UCSD-AML1 (cell line): ENCODE measurements around the gene UBE2E2.

Source experiments
- DNase-seq: peaks from one replicate; lab custom pipeline; 2025; ENCODE audit not compliant: unreplicated experiment; lab: John Stamatoyannopoulos, UW

The UBE2E2 gene

DNA sequence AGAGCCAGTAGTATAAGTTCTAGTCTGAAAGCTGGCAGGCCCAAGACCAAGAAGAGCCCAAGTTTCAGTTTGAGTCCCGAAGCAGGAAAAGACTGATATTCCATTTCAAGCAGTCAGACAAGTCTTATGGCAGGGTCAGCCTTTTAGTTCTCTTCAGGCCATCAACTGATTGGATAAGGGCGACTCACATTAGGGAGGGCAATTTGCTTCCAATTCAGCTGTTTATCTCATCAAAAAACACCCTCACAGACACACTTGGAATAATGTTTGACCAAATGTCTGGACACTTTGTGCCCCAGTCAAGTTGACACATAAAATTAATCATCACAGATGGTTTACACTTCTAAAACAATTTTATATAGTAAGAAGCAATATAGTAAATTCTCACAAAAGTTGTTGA lies 69.7 kb downstream of the UBE2E2 start:
- no peak for DNase-seq

DNA sequence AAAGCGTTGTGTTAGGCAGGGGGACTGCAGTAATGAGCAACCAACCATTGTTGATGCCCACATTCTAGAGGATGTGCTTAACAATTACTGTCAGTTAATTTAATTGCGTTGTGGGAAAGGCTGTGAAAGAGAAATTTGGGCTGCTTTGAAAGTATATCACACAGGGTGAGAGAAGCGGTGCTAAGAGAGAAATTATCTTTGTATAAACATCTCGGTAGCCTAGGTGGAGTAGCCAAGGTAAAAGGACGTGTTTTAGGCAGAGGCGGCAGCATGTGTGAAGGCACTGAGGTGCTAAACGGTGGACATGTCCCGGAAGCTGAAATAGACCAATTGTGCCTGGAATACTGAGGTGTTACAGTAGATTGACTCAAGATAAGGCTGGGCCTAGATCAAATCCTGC lies 71.9 kb downstream of the UBE2E2 start:
- no peak for DNase-seq

DNA sequence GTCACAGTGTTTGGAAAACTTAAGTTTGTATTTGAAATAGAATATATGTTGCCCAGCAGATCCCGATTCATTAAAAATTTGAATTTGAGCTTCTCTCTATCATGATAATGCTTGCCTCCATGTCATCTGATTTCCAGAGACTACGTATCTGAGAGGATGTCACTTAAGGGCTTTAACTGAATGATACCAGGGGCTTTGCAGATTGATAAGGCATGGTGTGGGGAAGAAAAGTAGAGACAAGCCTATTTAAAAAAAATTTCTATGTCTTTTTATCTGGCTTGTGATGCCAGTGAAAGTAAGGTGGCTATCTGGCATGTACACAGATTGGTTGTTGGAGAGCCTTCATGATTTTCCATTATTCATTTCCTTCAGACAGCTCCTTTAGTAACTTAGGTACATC lies 72.7 kb downstream of the UBE2E2 start:
- no peak for DNase-seq

DNA sequence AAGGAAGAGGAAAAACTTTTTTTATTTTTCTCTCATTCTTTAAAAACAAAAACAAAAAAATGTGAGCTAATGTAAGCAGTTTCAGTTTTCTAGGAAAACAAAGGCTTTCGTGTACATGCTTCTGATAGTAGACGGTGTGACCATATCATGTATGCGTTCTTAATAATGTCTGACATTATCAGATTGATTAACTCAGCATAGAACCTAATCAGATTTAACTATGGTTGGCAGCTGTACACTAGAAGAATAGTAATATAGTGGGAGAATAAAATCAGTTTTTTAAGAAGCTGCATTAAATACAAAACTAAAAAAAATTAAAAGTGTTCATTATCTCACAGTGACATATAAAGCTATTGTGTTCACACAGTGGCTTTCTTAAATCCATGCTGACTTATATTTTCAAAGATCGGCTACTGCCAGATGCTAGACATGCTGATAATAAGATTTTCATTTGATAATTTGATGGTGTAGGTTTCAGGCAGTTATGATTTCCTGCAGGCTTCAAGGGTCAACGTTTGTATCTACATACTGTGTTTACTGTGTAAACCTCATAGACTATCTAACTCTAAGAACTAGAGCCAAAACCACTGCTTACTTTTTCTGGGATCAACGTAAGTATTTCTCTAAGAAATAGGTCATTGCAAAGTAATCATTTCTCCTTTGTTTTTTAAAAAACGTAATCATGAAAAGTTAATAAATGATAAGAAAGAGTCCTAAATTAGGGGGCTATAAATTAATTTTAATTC lies 74.0 kb downstream of the UBE2E2 start:
- DNase-seq = no peak

DNA sequence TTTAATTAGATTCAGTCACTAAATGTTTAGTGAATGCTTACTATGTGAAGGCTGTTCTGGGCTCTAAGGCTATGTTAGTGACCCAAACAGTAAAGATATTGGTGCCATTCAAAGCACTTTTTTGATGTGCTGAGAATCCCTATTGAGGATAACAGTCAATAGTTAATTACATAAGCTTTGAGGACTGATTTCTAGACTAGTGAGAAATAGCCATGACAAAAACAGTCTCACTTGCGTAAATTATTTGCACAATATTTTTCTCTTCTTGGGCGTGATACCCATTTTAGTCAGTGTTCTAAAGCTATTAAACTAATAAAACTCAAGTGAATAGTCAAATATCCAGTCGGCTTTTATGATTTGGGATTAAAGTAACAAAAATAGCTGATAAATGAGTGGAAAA lies 74.6 kb downstream of the UBE2E2 start:
- no peak for DNase-seq

DNA sequence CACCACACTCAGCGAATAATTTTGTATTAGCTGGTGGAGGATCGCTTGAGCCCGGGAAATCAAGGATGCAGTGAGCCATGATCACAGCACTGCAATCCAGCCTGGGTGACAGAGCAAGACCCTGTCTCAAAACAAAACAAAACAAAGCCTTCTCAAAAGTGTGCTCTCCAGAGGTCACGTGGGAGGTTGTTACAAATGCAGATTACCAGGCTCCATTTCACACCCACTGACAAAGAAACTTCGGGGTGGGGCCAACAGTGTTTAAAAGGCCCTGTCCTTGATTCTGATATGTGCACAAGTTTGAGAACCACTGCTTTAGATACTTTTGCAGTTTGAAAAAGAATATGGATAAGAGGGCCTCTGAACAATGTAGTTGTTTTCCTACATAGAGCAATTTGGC lies 80.5 kb downstream of the UBE2E2 start:
- DNase-seq = no peak

DNA sequence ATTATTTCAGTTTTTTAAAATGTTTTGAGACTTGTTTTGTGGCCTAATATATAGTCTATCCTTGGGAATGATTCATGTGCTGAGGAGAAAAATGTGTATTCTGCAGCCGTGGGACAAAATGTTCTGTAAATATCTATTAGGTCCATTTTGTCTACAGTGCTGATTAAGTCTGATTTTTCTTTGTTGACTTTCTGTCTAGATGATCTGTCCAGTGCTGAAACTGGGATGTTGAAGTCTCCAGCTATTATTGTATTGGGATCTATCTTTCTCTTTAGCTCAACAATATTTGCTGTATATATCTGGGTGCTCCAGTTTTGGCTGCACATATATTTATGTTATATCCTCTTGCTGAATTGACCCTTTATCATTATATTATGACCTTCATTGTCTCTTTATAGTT lies 85.2 kb downstream of the UBE2E2 start:
- no peak for DNase-seq

DNA sequence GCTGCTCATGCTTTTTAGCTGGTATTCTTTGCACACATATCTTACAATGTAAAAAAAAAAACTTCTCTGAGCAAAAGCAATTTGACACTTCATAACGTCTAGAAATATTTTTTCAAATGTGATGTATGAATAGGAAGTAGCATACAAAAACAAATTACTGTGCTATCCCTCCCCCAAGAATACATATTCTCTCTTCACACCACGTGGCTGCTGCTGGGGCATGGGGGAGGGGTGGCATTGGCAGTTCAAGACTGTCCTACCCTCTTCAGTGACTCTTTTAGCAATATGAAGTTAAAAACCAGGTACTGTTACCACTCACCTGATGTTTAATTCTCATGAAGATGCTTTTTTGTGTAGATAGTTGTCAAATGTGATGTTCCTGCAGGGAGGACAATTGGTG lies 85.6 kb downstream of the UBE2E2 start:
- no peak for DNase-seq

DNA sequence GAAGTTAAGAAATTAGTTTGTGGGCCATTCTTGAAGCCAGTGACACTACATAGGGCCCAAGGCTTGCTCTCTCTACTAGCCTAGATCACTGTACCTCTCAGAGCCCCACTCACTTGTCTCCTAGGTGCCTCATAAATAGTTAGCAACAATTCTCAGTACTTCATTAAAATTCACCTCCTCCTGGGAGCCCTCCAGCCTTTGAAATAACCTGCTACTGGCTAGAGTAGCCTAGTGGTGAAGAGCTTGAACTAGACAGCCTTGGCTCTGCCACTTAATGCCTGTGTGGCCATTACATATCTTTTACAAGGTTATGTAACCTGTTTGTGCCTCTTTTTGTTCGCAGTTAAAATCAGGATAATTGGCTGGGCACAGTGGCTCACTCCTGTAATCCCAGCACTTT lies 89.3 kb downstream of the UBE2E2 start:
- no peak for DNase-seq

DNA sequence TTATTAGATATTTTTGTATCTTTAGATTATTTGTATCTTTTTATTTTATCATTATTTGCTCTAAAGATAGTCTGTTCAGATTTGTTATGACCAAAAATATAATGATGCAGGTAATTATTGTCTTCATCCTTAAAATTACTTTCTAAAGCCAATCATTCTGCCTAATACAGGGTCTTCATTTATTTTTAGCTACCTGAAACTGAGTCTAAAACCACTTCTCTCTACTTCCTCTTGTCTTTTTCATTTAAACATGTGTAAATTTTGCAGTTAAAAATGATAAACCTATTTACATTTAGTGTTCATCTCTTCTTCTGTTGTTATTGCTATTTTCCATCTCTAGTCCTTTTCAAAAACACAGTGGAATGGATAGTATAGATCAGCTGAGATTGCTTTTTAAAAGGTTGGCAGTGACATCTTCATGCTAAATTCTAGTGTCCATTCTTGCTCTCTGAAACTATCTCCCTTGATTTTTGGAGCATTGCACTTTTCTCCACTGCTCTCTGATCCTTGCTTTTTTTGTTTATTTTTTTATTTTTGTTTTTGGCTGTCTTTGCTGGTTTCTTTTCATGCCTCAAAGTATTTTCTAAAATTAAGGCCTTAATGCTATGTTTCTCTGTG lies 91.8 kb downstream of the UBE2E2 start:
- no peak for DNase-seq

DNA sequence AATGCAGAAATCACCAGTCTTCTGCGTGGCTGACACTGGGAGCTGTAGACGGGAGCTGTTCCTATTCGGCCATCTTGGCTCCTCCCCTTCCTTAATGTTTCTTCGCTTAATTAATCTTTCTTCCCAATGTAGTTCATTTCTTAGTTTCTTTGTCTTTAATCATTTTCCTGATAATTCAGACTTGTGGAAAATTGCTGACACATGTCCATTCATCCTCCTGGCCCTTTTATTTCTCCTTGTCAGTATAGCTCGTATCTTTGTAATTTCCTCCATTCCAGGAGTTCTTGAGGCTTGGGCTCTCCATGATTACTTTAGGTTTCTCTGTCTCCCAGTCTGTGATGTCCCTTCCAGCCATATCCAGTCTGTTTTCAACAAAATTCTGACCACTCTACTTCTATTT lies 98.7 kb downstream of the UBE2E2 start:
- DNase-seq = no peak

DNA sequence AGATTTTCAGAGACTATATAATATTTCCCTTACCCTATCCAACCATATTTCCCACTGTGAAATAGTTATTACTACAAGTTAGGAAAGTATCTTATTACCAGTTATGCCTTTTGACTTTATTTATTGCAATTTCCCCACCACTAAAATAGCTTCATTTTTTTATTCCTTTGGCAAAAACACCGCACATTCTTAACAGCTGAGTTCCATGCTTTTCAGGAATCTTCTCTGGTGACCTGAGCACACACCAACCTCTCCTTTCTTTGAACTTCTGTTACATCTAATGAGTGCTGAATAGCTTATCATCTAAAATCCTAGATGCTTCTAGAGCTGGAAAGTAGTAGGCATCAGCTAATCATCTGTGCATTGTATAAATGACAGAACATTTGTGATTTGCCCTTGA lies 99.1 kb downstream of the UBE2E2 start:
- no peak for DNase-seq

DNA sequence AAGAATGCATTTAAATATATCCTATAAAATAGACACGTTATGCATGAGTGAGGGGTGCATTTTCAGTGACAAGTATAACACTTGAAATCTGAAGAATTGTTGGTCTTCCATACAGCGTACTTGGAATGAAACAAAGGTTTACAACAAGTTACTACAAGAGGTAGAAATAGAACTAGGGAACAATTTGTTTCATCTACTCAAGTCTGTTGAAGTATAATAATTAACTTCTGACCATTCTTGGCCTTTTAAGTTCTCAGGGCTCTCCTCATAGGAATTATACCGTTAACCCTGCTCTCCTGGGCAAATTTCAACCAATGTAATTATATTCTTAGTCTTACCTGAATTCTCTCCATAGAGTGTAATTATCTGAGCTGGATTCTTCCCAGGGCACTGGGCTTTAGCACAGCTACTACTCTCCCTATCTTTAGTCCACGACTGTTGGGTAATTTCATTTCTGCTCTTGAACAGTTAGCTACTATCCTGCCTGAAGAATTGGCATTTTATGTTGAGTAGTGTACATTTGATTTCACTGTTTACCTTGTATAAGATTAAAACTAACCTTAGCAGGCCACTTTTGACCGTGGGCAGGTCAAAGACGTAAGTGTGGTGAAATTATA lies 100.6 kb downstream of the UBE2E2 start:
- DNase-seq = no peak

DNA sequence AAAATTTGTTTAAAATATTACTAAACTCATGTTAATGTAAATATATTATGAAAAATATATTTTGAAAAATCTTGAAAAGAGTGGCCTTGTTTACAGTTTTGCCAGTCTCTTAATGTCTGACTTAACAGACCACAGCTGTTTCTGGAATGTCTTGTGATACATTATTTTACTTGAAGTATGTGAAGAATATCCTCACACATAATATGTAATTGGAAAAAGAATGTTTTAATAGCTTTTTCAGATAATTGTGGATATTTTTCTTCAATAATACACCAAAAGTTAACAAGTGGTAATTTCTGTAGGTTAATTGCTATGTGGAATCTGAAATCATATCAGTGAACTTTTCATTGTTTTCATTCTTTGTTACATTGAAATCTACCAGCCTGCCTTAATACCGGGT lies 101.3 kb downstream of the UBE2E2 start:
- DNase-seq = no peak

DNA sequence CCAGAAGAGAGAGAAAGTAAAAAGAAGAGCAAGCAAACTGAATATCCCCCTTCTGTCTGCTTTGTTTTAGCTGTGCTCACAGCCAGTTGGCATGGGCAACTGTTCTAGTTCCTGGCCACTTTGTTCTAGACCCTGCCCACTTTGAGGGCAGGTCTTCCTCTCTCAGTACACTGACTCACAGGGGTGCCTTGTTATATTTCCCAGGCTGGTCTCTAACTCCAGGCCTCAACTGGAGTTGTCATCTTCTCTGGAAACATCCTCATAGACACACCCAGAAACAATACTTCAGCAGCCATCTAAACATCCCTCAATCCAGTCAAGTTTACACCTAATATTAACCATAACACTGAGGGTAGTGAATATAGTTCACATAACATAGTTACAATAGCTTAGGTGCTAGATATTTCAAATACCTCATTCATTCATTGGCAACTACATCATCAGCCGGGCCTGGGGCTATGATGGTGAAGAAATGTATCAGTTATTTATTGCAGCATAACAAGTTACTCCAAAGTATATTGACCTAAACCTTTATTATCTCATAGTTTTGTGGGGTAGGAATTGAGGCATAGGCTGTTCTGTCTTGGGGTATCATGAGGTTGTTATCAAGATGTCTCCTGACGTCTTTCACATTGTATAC lies 106.0 kb downstream of the UBE2E2 start:
- DNase-seq = no peak

DNA sequence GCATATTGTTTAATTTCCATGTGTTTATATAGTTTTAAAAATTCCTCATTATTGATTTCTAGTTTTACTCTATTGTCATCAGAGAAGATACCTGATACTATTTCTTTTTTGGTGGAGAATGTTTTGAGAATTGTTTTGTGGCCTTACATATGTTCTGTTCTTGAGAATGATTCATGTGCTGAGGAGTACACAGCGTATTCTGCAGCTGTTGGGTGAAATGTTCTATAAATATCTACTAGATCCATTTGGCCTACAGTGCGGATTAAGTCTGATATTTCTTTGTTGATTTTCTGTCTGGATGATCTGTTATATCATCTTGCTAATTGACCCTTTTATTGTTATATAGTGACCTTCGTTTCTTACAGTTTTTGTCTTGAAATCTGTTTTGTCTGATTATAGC lies 109.7 kb downstream of the UBE2E2 start:
- no peak for DNase-seq

DNA sequence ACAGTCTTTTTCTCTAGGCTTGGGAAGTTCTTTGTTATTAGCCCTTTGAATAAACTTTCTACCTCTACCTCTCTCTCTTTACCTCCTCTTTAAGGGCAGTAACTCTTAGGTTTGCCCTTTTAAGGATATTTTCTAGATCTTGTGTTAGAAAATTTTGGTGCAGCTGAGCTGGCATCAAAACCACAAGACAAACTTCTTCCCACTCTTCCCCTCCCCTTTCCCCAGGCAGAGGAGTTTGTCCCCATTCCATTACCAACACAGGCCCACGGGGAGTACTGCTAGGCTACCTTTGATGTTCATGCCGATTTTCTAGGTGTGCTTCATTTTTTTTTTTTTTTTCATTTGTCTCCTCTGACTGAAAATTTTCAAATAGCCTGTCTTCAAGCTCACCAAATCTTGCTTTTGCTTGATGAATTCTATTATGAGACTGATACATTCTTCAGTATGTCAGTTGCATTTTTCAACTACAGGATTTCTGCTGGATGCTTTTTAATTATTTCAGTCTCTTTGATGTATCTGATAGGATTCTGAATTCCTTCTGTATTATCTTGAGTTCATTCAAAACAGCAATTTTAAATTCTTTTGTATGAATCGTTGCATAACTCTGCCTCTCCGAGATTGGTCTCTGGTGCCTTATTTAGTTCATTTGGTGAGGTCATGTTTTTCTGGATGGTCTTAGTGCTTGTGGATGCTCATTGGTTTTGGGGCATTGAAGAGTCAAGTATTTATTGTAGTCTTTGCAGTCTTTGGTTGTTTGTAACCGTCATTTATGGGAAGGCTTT lies 112.0 kb downstream of the UBE2E2 start:
- DNase-seq = no peak

DNA sequence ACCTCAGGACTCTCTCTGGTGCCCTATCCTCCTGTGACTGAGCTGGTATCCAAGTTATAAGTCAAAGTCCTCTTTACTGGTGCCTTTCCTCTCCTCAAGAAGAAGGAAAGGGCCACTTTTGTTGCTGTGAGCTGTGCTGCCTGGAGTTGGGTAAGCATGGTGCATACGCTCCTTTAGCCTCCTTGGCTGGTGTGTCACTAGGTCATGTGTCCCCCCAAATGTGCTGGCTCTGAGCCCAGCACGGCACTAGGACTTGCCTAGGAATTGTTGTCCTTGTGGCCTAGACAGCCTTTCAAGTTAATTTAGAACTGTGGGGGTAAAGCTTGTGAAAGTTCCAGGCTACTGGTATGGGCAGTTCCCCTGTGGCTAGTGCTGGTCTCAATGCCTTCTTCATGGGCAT lies 113.8 kb downstream of the UBE2E2 start:
- no peak for DNase-seq

DNA sequence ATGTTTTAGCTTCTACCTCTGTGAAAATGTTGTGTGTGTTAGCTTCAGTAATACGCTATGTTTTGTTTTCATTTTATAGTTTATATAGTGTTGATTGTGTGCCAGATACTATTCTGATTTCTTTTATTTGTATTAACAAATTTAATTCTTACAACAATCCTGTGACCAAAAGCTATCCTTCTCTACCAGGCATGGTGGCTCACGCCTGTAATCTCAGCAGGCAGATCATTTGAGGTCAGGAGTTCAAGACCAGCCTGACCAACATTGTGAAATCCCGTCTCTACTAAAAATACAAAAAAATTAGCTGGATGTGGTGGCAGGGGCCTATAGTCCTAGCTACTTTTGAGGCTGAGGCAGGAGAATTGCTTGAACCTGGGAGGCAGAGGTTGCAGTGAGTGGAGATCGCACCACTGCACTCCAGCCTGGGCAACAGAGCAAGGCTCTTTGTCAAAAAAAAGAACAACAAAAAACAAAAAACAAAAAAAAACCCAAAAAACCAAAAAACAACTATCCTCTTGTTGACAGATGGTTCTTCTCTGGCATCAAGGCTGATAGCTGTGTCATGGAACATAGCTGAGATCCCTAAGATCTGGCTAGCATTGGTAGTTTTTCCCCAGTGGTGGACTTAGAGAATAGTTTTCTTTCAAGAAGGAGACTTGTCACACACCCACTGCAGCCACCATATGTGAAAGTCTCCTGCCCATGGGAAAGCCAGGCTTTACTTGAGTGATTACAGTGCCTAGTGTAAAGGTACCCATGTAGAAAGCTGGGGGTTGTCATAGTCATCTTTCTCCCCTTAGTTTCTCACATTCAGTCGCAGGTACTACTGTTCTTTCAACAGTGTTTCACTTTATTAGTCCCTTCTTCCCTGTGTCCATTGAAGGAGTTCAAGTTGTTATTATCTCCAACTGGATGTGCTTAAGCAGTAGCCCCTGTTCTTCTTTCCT lies 116.5 kb downstream of the UBE2E2 start:
- DNase-seq = no peak
